Myometrial cell (primary cell): ENCODE data around the gene MRPL28. TPM values are rescaled to one million over a fixed set of nuclear protein-coding genes. Genes with fewer than 3 reads are reported as not detected.

Experiments used
- total RNA-seq: library from RNA; depleted of rRNA; stranded (reverse); fragments of >200 nt; gene quantifications from 2 replicates; pipeline ENCODE4 v1.2.3, GENCODE V29; 2015

The MRPL28 gene
- total RNA-seq, result 147 and 185 TPM in 2 replicates

GRCh38 chr16:370443-370842, at the start of gene MRPL28:
MRPL28 (minus strand) TSS chr16:370538; CDS start chr16:370218, 320 bp downstream.

DNA sequence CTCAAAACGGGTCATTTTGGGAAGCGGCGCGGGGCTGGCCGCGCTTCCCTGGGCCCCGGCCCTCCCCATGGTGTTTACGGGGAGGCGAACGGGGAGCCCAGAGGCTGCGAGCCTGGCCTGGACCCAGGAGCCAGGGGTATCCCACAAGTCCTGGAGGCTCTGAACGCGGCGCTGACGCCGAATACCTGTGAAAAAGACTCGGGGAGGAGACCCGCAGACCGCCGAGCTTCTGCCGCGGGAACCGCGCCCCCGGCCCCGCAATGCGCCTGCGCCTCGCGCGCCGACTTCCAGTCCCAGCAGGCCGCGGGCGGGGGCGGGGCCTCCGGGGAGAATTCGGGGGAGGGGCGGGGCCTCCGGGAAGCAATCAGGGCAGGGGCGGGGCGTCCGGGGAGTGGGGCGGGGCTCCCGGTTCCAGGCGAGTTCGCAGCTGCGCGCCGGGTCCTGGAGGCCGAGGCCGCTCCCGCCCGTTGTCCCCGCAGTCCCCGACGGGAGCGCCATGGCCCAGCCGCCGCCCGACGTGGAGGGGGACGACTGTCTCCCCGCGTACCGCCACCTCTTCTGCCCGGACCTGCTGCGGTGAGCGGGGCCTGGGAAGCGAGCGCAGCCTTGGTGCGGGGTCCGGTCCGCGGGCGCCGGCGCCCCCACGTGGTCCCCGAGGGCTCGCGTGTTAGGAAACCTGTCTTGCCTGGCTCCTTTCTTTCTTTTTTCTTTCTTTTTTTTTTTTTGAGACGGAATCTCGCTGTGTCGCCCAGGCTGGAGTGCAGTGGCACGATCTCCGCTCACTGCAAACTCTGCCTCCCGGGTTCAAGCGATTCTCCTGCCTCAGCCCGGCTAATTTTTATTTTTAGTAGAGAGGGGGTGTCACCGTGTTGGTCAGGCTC, 31.4 kb upstream of the MRPL28 start, which contains the start of gene DECR2:
DECR2 (plus strand) TSS at position 418 of the 881 bp plus-strand sequence; CDS start at position 497, 79 bp downstream.

DNA sequence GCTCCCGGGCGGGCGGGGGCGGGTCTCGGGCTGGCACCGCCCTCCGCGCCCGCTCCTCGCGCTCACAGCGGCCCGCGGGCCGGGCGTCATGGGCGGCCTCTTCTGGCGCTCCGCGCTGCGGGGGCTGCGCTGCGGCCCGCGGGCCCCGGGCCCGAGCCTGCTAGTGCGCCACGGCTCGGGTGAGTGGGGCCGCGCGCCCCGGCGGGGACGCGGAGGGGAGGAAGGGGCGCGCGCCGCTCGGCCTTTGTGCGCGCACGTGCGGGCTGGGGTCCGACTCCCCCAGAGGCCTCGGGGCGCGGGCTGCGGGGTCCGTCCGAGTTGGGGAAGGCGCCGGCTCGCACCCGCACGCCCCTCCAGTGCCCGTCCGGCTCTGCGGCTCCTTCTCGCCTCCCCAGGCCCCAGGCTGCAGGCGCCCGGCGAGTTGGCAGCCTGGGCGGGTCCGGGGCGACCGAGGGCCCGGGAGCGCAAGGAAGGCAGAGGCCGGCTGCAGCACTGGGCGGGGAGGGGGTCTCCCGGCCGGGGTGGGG, 26.9 kb upstream of the MRPL28 start, which contains the start of gene NME4:
NME4 (plus strand) TSS at position 65 of the 527 bp plus-strand sequence; CDS start at position 89, 24 bp downstream.

GRCh38 chr16:381789-382717, 11.7 kb upstream of the MRPL28 start, which contains the start of gene PGAP6:
PGAP6 (minus strand) TSS chr16:381978; CDS start chr16:381821, 157 bp downstream.

GRCh38 chr16:352547-353403, 17.6 kb downstream of the MRPL28 start, which contains the start of gene AXIN1:
AXIN1 (minus strand) TSS chr16:352723; CDS start chr16:347025, 5,698 bp downstream.

Other genes starting within 250 kb of the MRPL28 start
- 10.1 and 15.8 TPM in 2 replicates for gene NPRL3, start 231.9 kb downstream of the MRPL28 start, total RNA-seq
- gene HBZ, start 217.9 kb downstream of the MRPL28 start, total RNA-seq, result not detected in 2 replicates
- gene HBM, start 204.6 kb downstream of the MRPL28 start, total RNA-seq, result not detected in 2 replicates
- not detected in 2 replicates for gene HBA2, start 197.7 kb downstream of the MRPL28 start, total RNA-seq
- gene HBA1, start 193.9 kb downstream of the MRPL28 start, total RNA-seq, result not detected in 2 replicates
- not detected in 2 replicates for gene HBQ1, start 190.1 kb downstream of the MRPL28 start, total RNA-seq
- 23.2 and 39.8 TPM in 2 replicates for gene LUC7L, start 141.1 kb downstream of the MRPL28 start, total RNA-seq
- 85.0 and 122 TPM in 2 replicates for gene FAM234A, start 135.7 kb downstream of the MRPL28 start, total RNA-seq
- under 0.01 and 0.53 TPM in 2 replicates for gene RGS11, start 94.6 kb downstream of the MRPL28 start, total RNA-seq
- gene ARHGDIG, start 89.9 kb downstream of the MRPL28 start, total RNA-seq, result not detected in 2 replicates
- gene PDIA2, start 87.4 kb downstream of the MRPL28 start, total RNA-seq, result not detected in 2 replicates
- gene AXIN1, start 17.8 kb downstream of the MRPL28 start, total RNA-seq, result 13.8 and 14.9 TPM in 2 replicates
- 59.1 and 65.0 TPM in 2 replicates for gene PGAP6, start 11.4 kb upstream of the MRPL28 start, total RNA-seq
- gene NME4, start 26.7 kb upstream of the MRPL28 start, total RNA-seq, result 116 and 121 TPM in 2 replicates
- gene DECR2, start 31.3 kb upstream of the MRPL28 start, total RNA-seq, result 17.9 and 18.2 TPM in 2 replicates
- 21.3 and 36.0 TPM in 2 replicates for gene RAB11FIP3, start 55.1 kb upstream of the MRPL28 start, total RNA-seq
- 34.9 and 35.8 TPM in 2 replicates for gene CAPN15, start 157.2 kb upstream of the MRPL28 start, total RNA-seq
- not detected in 2 replicates for gene PRR35, start 189.9 kb upstream of the MRPL28 start, total RNA-seq
- 2.8 and 3.2 TPM in 2 replicates for gene NHLRC4, start 196.5 kb upstream of the MRPL28 start, total RNA-seq
- 37.4 and 48.4 TPM in 2 replicates for gene PIGQ, start 199.4 kb upstream of the MRPL28 start, total RNA-seq
- gene RAB40C, start 219.5 kb upstream of the MRPL28 start, total RNA-seq, result 19.0 TPM in 2 replicates